Measurements from ENCODE around the gene SCYL1.
A peak's percentile ranks its signal among the peaks of the same experiment; 100 is the strongest.

The SCYL1 gene

DNA sequence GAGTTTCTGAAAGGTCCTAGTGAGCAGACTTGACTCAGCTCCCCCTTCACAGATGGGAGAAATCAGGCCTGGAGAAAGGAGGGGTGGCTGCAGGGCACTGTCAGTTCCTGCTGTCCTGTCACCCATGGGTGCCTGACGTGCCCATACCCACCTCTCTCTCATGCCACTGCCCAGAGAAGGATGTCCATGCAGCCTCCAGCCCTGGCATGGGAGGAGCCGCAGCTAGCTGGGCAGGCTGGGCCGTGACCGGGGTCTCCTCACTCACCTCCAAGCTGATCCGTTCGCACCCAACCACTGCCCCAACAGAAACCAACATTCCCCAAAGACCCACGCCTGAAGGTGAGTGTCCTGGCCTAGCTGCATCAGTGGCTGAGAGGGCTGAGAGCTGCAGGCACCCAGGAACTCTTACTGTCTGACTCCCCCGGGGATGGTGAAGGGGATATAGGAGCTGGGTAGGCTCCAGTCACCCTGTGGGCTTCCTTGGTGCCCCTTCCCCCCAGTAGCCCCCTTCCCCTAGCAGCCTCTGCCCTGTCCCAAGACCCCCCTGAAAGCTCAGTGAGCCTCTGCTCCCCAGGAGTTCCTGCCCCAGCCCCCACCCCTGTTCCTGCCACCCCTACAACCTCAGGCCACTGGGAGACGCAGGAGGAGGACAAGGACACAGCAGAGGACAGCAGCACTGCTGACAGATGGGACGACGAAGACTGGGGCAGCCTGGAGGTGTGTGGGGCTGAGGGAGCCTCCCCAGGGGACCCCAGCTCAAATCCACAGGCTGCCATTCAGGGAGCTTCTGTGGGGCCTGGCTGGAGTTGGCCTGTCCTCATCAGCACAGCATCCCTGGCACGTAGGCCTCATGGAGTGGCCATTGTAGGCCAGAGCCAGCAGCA, 11.8 kb downstream of the SCYL1 start:
- no peak for DNase-seq (ENCODE audit: low read depth in 2 of 2)

DNA sequence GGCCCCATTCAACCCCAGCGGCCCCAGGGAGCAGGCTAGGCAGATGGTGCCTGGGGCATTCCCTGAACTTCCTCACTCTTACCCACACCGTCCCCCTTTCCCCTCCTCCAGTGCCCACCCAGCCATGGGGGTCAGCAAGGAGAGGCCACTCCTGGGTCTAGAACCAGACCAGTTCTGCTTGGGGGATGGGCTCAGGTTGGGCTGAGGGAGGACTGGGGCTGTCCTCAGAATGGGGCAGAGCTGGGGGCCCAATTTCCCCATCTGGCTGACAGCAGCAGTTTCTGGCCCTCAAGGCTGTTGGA, 12.4 kb downstream of the SCYL1 start:
- DNase-seq (ENCODE audit: low read depth in 2 of 2) = no peak

DNA sequence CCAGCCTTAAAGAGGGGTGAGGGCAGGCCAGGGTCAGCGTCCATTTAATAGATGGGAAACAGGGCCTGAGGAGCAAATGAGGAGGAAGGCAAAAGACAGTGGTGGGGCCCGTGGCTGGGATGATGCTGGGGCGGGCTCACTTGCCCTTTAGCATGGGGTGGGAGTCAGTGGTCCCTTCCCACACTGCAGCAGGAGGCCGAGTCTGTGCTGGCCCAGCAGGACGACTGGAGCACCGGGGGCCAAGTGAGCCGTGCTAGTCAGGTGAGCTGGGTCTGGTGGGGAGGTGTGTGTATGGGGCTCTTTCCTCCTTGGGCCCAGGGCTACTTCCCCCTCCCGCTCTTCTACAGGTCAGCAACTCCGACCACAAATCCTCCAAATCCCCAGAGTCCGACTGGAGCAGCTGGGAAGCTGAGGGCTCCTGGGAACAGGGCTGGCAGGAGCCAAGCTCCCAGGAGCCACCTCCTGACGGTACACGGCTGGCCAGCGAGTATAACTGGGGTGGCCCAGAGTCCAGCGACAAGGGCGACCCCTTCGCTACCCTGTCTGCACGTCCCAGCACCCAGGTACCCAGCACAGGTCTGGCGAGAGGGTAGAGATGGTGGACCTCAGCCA, 12.8 kb downstream of the SCYL1 start:
- no peak for DNase-seq (ENCODE audit: low read depth in 2 of 2)

DNA sequence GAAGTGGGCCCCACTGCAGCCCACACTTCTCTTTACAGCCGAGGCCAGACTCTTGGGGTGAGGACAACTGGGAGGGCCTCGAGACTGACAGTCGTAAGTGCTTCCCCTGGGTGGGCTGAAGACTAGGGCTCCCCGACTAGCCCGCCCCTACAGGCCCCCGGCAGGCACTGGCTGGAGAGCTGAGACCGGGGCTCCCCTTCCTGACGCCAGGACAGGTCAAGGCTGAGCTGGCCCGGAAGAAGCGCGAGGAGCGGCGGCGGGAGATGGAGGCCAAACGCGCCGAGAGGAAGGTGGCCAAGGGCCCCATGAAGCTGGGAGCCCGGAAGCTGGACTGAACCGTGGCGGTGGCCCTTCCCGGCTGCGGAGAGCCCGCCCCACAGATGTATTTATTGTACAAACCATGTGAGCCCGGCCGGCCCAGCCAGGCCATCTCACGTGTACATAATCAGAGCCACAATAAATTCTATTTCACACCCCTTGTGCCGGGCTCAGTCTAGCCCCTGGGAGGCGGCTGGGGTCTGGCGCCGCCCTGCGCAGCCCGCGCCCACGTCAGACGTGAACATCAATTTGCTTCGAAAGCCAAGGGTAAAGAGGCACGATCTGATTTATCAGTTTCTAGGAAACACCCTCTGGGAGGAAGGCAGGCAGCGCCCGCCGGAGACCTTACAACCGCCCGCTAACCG, 13.5 kb downstream of the SCYL1 start:
- DNase-seq (ENCODE audit: low read depth in 2 of 2) = no peak

DNA sequence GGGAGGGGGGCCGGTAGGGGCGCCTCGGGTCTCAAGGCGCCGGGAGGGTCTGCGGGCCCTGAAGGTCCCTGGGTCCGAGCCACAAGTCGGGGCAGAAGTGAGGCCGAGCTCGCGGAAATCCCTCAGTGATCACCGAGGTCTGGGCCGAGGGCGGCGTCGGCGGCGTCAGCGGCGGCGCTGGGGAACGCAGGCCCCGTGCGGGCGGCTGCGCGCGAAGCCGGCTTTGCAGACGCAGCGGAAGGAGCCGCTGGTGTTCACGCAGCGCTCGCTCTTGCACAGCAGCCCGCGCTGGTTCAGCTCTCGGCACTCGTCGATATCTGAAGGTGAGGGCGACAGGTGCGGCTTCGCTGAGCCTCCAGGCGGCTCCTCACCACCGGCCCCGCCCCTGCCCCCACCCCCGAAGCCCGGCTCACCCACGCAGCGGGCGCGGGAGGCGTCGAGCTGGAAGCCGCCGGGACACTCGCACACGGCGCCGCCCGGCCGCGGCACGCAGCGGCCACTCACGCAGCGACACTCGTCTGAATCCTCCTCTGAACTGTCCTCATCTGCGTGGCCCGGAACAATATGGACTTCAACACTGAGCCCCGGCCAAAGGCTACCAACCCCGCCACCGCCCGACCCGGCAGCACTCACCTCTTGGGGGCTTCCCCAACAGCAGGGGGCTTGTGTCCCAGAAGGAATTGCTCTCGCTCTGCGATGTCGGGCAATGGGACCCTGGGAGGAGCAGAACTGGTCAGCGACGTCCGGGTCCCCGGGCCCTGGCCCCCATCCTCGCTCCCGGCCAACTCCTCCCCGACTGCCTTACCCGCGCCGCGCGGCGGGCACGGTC, 14.2 kb downstream of the SCYL1 start:
- DNase-seq (ENCODE audit: low read depth in 2 of 2) = no peak

DNA sequence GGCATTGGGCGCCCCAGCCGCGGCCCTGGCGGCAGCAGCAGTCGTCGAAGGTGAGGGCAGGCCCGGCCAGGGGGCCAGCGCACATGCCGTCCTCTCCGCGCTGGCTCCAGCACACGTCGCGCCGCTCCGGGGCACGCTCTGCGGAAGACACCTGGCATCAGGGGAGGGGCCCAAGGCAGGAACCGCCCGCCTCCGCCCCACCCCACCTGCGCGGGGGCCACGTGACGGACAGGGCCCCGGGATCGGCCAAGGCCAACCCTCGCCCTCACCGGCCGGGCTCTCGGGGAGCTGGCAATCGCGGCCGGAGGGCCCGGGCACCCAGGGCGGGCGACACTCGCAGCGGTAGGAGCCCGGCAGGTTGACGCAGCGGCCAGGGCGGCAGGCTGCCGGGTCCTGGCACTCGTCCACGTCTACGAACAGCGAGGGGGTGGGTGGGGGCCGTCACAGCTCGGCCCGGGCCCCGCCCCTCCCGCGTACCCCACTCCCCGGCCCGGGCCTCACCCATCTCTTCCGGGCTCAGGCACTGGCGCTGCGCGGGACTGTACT, 14.9 kb downstream of the SCYL1 start:
- DNase-seq (ENCODE audit: low read depth in 2 of 2) = no peak

DNA sequence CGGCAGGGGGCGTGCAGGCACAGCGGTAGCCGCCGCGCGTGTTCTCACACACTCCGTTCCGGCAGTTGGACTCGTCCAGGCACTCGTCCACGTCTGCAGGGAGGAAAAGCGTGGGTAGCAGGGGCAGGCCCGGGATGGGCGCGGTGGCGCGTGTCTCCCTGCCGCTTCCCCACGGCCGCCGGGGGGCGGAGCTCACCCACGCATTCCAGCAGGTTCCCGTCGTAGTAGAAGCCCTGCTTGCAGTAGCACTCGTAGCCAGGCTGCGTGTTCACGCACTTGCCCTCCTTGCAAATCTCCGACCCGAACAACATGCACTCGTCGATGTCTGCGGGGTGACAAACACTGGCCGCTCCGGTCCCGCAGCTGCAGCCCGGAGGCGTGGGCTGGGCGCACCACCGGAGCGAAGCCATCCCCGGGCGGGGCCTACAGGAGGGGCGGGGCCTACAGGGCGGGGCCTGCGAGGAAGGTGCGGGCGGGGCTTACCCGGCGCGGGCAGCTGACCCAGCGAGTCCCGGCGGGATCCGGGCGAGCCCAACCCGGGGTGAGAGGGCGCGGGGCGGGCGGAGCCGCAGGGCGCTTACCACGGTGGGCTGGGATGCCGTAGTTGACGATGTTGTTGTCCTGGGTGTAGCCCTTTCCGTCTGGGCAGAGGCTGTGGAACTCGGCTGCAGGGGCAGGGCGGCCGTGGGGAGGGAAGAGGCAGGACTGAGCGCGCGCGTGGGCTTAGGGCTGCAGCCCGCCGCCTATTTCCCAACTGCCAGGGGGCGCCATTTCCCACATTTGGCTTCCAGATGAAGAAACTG, 15.6 kb downstream of the SCYL1 start:
- DNase-seq (ENCODE audit: low read depth in 2 of 2) = peak; percentile 47 to 63

DNA sequence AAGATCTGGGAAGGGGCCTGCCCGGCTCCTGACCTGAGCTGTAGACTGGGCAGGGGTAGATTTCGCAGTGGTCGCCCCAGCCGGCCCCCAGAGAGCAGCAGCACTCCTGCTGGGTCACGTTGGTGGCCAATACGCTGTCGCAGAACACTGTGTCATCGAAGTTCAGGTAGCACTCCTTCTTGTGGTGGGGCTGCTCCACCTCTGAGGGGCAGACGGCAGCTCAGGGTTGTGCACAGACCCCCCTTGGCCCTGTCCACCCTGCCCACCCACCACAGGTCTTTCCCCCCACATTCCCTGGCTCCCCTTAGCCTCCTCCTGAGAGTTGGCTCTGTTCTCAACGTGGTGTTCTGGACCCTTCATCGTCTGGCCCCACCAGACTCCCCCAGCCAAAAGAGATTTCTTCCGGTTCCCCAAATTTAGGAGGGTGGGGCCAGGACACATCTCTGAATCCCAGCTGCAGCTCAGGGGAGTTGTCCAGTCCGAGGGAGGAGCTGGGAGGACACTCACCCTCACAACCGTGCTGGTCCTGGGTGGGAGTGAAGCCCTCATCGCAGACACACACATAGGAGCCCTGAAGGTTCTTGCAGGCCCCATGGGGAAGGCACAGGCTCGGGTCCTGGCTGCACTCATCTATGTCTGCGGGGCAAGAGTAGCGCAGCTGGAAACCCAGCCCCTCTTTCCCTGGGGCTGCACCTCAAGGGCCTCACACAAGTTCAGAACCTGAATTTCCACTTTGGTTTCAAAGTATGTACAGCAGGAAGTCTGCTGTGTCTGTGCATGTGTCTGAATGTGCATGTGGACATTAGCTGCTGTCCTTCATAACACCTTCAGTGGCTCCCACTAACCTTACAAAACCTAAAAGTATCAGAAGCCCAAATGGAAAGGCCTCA, 16.5 kb downstream of the SCYL1 start:
- no peak for DNase-seq (ENCODE audit: low read depth in 2 of 2)

DNA sequence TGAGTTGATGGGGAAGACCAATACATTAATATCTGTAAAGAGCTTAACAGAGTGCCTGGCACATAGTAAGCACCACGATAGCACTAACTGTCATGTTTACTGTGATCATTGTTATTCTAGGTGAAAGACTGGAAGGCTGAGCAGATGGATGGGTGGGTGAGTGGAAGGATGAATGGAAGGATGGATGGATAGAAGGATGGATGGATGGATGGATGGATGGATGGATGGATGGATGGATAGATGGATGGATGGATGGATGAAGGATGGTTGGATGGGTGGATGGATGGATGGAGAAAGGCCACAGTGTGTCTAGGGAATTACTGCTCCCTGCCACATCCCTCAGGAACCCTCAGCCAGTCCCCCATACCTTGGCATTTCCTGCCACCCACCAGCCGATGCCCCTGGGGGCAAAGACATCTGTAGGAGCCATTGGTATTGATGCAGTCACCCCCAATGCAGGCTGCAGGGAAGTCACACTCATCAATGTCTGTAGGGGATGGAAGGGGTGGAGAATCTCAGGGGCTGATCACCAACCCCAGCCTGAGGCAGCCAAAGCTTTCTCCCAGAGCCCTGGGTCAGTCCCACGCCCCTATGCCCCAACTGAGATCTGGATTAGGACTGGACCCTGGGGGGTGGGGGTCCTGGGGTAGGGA, 18.0 kb downstream of the SCYL1 start:
- no peak for DNase-seq (ENCODE audit: low read depth in 2 of 2)

DNA sequence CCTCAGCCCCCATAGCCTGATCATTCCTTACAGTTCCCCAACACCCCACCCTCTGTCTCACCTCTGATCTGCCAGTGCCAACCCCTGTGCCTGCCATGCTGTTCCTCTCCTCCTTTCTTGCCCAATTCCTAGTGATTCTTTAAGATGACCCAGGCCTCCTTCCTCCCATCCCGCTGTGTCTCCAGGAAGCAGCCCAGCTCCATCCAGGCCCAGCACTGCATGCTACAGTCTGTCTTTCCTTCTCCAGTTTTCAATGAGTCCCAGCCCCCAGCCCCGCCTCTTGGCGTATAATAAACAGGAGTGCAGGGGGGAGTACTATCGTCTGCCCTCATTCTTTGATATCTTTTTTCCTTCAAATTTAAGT, 21.0 kb downstream of the SCYL1 start:
- no peak for DNase-seq (ENCODE audit: low read depth in 2 of 2)

DNA sequence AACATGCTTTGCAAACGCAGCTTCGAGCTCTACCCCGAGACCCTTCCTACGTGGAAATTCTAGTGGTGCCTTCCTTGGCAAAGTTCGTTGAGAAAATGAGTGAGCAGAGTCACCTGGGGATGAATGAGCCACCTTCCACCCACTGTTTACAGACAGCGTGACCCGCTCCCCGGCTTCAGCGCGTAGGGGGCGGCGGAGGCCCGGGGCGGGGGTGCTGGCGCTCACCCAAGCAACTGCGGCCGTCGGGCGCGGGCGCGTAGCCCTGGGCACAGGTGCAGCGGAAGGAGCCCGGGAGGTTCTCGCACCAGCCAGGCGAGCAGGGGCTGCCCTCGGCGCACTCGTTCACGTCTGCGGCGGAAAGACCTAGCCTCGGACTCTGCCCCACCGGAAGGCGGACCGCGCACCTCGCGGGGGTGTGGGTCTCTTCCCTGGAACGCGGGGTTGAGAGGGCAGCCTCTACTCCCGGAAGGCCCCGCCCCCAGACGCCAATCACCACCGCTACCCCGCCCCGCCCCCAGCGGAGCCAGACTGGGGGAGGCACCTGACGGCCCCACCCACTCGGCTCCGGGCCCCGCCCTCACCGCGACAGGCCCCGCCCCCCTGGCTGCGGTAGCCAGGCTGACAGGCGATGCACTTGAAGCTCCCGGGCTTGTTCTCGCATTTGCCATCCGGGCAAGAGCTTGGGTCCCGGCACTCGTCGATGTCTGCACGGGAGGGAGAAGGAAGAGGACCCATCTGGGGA, 21.5 kb downstream of the SCYL1 start:
- no peak for DNase-seq (ENCODE audit: low read depth in 2 of 2)

DNA sequence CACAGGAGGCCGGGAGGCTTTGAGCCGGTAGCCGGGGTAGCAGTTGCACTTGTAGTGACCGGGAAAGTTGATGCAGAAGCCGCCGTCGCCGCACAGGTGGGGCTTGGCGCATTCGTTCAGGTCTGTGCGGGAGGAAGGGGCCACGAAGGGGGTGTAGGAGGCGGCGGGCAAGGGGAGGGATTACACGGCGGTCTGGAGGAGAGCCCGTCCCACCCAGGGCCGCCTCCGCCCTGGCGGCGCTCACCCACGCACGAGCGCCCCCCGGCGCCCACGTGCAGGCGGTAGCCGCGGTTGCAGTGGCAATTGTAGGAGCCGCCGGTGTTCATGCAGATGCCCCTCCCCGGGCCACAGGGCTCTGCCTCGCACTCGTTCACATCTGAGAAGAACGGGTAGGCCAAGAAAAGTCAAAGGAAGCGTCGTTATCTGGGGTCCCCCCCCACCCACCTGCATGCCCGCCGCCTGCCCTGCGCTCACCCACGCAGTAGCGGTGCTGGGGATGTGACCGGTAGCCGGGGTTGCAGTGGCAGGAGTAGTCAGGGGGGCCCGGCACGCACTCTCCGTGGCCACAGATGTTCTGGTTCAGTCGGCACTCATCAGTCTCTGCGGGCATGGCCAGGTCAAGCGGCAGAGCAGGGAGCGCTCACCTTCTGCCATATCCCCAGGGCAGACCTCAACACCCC, 22.7 kb downstream of the SCYL1 start:
- DNase-seq (ENCODE audit: low read depth in 2 of 2) = no peak

DNA sequence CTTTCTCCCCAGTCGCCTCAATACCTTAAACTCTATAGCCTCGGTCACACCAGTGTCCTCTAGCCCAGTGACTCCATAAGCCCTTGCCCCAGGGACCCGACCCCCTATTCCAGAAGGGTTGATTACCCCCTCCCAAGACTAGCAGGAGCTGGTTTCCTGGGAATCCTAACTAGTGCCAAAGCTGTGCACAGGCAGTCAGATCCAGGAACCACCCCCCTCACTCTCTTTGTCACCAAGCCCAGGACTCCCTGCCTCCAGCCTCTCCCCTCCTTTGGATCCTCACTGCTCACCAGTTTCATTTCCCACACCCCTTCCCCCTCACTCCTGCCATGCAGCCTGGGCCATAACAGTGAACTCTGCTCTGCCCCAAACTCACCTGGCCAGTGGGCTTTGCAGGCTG, 23.5 kb downstream of the SCYL1 start:
- DNase-seq (ENCODE audit: low read depth in 2 of 2) = no peak

DNA sequence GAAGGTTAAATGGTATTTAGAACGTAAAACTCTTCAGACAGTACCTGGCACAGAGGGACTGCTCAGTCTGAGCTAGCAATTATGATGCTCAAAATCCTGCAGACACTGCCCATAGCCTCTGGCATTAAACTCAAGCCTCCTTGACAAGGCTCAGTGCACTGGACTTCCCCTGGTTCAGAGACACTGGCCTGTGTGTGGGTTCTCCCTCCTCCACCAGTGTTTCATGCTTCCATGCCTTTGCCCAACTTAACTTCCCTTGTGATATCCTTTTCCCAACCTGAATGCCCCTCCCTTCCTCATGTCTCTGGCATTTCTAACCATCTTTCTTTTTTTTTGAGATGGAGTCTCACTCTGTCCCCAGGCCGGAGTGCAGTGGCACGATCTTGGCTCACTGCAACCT, 24.2 kb downstream of the SCYL1 start:
- no peak for DNase-seq (ENCODE audit: low read depth in 2 of 2)

DNA sequence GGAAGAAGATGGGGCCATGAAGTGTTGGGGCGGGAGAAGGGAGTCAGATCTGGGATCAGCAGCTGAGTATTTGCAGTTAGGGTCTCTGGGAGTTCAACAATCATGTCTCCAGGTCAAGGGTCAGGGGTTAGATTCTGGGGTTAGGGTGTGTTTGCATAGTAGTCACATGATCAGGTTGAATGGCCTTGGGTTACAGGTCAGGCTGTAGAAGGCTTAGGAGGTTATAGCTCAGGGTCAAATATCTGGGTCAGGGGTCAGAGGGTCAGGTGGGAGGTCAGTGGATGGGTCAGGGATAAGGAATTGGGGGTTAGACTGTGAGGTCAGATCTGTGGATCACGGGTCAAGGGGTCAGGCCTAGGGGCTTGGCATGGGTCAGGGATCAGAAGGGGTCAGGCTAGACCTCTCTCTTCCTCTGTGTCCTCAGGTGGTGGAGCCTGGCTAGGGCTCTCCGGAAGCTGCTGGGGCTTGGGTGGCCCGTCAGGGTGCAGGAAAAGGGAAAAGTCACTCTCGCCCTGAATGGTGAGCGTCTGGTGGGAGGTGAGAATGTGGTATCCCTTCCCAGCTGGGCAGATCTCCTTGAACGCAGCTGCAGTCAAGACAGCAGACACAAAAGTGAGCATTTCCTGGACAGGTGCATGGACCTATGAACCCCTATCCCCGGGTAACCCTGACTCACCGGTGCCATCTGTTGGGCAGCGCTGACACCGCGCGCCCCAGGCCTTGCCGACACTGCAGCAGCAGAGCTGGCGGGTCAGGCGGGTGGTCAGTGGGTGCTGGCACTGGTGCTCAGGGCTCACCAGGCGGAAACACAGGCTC, 26.9 kb downstream of the SCYL1 start:
- no peak for DNase-seq (ENCODE audit: low read depth in 2 of 2)

DNA sequence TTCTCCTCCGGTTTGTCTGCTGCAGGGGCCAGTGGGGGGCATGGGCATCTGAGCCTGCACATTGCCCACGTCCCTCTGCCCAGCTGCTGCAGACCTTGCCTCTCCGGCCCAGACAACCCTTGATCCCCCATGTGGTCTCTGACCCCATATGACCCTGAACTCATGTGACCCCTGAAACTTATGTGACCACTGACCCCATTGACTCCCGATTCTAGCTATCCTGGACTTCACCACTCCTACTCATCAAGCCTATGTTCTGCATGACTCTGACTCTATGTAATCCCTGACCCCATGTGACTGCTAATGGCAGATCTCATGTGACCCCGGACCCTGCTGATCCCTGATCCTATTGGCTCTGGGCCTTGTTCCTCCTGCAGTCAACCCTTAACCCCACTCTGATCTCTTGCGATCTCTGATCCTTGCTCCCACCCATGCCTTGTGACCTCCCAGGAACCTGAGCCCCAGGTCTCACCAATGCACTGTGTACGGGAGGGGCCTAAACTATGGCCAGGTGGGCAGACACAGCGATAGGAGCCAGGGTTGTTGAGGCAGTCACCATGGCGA, 27.6 kb downstream of the SCYL1 start:
- DNase-seq (ENCODE audit: low read depth in 2 of 2) = no peak
